Activated CD8-positive, alpha-beta memory T cell treated with anti-CD3 and anti-CD28 coated beads, Interleukin-2, amount 50 U/mL, for 24 hours (primary cell): Measurements from ENCODE around the gene SSH2.
"Not testable (repeated sequence)": the region's sequence is repeated elsewhere in the genome, so short reads cannot be mapped to it uniquely, and the experiment has no call there.

Source experiments
- DNase-seq: peaks from one replicate; pipeline ENCODE4 v3.0.0-alpha.2; 2020; ENCODE audit errors: extremely low read depth

Gene SSH2

DNA sequence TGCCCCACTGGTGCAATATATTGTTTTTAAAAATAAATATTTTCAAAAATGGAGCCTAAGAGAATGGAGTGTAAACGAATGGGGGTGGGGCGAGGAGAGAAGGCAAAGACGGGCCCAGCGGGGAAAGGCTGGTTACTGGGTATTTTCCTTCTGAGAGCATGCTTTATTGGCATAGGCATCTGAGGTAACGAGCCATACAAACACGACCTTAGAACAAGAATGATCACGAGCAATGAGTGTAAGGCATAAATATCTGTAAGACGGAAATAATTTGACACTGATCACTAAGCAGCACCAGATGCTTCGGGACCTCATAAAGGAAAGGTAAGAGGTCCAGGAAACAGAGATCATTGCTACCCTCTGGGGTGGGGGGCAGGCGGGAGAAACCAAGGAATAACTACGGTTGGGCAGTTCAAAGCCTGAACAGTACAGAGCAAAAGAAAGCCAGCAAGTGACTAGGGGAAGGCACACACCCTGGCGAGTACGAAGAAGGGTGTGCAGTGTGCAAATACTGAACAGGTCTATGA lies 959 bp downstream of the SSH2 start:
- DNase-seq = no peak

DNA sequence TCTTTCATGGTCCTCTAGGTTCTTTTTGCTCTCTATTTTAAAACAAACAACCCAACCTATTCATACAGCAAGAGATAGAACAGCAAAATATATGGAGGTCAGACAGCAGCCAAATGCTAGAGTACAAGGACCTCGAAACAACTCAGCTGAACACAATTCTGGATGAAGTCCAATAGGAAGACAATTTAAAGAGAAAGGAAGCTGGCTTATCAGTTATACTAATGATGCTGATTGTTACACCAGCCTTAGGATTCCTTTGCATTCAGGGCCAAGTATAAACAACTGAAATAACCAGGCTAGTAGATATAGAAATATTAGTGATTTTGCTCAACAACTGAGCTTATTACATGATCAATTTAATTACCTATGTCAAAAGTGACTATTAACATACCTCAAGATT lies 2.5 kb downstream of the SSH2 start:
- DNase-seq = no peak

DNA sequence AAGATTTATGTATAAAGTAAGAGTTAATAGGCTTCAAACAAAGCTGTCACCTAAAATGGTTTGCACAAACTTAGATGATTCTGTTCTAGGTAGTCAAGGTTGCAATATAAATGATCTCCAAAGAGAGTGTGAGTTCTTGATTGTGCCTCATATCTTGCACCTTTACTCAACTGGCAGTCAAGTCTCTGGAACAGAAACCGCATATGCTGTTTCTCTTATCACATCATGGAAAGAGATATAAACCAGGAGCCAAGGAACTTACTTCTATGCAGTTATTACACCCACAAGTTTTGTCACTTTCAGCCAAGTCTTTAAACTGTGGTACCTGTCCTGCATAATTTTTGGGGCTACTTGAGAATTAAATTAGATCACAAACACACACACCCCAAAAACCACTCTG lies 5.2 kb downstream of the SSH2 start:
- no peak for DNase-seq

DNA sequence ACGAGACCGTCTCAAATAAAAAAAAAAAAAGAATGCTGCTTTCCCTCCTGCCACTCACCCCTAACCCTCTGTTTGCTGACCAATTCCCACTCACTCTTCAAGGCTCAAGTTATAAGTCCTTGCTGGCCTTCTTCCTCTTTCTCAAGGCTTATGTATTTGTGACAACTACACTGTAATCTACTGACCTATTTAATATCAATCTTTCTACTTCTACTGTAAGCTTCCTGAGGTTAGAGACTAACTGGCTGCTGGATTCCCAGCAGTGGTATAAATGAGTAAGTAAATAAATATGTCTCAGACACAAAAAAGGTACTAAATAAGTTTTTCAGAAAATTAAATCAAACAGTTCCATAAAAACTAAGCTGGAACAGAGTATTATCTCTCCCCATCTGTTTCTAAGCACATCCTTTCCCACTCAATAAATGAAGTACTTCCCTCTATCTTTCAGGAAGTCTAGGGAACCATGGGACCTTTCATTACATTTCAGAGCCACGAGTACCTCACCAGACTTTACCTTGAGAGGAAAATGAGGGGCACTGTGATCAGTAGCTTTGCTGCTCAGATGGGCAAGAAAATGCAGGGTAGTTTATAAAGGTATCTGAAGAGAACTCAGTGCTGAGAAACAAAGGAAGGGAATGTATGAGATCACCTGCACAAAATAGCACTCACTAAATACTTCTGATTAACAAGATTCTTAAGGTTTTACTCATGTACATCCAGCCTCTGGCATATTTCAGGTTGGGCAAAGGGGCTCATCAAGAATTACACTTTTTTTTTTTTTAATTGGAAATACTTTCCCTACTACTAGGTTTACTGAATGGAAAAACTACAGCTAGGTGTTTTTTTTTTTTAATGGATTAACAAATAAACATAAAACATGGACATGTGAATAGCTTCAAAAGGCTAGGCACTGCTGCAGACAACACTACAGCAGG lies 10.8 kb downstream of the SSH2 start:
- DNase-seq = no peak

DNA sequence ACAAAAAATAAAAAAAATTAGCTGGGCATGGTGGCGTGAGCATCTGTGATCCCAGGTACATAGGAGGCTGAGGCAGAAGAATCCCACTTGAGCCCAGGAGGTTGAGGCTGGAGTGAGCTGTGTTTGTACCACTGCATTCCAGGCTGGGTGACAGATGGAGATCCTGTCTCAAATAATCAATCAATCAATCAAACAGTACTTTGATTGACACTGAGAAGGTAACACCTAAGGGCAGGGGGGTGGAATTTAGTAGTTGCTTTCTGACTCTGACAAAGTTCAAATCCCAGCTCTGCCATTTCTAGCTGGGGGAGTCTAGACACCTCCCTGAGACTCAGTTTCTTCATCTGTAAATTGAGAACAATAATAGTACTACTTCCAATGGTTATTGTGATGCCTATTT lies 12.0 kb downstream of the SSH2 start:
- DNase-seq = no peak

DNA sequence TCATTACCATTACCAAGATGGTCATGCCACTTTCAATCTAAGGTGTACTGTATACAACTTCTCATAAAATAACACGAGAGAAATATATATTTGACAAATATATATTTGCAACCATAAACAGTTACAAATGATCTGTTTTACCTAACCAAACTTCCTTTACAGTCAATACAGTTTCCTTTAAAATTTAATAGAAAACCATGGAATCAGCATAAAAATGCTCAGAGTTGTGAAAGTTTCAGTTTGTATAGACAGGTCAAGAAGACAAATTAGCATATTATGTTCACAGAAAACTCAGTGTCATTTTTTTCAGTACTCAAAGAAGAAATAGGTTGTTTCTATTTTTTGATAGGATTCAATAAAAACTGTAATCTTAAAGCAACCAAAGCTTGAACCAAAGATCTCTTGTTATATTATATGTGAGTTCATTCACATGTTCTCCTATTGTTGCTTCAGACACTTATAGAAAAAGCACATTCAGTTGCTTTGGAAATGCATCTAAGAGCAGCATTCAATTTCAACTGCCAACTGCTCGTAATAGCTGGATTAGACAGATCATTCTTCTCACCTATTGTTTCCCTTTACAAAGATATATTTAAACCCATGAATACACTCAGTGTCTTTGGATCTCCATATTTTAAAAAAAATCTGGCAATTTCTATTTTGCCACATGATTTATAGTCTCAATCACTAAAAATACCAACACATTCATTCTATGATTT lies 15.1 kb downstream of the SSH2 start:
- DNase-seq = no peak

DNA sequence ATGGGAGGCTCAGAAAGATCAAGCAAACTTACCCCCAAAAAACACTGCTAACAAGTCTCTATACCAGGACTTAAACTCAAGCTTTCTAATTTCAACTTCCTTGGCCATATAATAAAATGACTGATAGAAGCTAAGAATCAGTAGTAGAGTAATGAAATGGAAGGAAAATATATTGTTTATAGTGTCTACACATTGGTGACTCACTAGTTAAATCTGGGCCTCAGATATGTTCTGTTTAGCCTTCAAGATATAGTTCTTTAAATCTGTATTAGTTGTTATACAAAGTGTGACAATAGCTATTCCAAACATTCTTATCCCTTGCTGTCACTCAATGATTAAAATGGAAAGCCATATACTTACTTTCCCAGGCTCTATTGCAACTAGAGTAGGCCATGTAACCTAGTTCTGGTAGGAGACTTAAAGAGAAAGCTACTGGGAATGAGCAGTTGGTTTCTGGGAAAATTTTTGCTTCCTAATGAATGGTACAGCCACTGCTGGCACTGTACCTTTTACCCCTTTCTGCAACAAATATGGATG lies 18.3 kb downstream of the SSH2 start:
- DNase-seq = no peak

DNA sequence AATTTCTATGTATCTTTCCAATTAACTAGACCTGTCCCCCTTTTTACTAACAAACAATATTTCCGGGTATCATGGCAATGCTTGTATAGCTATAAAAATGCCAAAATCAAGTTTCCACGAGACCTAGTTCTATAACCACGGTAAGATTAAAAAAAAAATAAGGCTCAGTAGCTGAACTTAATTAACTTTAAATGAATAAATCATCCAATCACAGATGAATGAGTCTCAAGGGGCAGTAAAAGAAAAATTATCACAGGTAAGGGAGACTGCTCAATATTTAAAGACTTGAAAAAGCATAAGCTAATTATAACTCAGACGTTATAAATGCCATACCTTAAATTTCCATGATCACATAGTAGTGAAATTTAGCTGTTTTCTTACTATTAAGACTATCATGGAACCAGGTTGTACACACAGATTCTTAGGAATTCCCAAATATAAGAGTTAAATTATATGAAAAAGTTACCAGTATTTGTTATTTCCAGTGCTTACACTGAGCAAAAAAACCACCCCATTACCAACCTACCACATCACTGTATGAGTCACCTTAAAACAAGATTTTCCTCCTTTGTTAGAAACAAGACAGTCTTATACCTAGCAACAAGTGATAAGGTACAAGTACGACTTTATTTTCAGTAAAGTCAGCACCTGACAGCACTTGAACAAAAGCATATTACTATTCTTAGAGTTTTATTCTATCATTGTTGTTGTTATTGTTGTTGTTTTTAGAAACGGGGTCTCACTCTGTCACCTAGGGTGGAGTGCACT lies 20.6 kb downstream of the SSH2 start:
- no peak for DNase-seq

DNA sequence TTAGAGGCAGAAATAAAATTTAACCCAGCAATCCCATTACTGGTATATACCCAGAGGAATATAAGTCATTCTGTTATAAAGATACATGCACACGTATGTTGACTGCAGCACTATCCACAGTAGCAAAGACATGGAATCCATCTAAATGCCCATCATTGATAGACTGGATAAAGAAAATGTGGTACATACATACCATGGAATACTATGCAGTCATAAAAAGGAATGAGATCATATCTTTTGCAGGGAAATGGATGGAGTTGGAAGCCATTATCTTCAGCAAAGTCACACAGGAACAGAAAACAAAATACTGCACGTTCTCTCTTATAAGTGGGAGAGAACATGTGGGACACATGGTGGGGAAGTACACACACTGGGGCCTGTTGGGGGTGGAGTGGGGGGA lies 23.1 kb downstream of the SSH2 start:
- DNase-seq = no peak

DNA sequence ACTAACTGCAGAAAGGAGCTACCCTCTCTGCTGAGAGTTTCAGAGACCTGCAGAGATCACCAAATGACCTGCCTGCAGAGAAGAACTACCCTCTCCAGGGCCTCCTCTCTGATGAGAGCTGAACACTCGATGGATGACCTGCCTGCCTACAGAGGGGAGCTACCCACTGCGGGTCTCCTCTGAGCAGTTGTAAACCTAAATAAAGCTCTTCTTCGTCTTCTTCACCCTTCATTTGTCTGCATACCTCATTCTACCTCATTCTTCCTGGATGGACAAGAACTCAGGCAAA lies 24.2 kb downstream of the SSH2 start:
- no peak for DNase-seq

DNA sequence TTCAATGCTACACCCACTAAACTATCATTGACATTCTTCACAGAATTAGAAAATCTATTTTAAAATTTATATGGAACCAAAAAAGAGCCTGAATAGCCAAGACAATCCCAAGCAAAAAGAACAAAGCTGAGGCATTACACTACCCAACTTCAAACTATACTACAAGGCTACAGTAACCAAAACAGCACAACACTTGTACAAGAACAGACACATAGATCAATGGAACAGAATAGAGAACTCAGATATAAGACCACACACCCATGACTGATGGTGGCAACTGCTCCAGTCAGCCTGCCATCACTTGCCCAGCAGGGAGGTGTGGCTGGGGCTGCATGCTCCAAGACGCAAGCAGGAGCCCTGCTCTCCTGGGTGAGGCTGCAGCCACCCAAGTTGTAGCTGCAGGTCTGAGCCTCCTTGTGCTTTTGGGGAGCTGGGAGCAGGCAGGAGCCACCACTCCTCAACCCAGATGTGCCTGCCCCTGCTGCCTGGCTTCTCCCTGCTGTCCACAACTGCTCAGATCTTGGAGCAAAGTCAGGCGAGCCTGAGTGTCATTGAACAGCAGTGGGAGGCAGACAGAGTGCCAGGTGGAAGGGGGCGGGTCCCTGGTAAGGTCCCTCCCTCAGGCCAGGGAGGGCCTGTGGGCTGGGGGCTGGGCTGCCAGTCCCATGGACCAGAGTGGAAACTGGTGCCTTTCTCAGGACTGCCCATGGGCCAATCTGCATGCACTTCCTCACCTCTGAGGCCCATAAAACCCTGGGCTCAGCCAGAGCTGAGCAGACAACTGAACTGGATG lies 24.7 kb downstream of the SSH2 start:
- no peak for DNase-seq

DNA sequence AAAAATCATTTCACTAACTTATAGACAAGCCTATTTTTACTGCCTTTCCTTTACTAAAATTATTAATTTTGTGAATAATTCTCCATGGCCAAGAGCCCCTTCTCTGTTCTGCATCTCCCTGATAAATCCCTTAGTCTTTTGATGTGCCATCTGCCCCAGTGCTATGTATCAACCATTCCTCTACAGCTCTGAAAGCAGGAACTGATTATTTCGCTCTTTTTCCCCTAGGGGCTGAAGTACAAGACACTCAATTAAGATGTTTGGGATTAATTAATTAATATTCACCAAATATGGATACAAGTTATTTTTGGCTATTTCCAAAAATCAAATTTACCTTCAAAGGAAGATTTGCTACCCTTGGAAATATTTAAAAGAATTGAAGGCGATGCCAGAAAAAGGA lies 26.6 kb downstream of the SSH2 start:
- DNase-seq = no peak

DNA sequence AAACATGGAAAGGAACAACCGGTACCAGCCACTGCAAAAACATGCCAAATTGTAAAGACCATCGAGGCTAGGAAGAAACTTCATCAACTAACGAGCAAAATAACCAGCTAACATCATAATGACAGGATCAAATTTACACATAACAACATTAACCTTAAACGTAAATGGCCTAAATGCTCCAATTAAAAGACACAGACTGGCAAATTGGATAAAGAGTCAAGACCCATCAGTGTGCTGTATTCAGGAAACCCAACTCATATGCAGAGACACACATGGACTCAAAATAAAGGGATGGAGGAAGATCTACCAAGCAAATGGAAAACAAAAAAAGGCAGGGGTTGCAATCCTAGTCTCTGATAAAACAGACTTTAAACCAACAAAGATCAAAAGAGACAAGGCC lies 32.9 kb downstream of the SSH2 start:
- not testable (repeated sequence) for DNase-seq

DNA sequence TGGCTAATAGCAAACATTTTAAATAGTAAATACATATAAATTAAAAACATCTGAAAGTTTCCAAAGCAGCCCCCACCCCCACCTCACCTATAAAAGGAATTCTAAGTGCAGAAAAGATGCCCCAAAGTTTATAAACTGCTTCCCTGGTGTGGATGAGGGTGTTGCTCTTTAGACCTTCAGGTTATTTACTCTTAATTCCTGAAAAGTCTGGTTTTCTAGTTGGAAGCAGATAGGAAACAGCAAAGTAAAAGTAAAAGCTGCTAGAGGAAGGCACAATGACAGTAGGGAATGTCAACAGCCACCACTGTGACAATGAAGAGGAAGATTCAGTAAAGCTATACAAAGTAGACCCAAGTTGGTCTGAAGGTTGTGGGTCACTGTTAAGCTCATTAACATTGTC lies 37.8 kb downstream of the SSH2 start:
- no peak for DNase-seq

DNA sequence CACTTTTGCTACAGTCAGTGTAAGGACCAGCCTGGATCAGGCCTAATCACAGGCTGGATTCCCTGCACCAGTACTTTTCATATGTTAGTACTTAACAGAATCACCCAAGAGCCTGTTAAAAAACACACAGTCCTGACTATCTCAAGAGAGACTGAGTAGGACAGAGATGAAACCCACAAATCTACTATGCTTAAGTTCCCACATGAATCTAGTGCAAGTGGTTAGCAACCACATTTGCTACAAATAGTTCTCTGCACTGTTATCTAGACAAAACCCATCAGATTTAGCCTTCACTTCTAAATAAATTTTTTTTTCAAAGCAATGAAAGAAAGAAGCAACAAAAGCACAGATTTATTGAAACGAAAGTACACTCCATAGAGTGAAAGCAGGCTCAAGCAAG lies 38.9 kb downstream of the SSH2 start:
- DNase-seq = no peak

DNA sequence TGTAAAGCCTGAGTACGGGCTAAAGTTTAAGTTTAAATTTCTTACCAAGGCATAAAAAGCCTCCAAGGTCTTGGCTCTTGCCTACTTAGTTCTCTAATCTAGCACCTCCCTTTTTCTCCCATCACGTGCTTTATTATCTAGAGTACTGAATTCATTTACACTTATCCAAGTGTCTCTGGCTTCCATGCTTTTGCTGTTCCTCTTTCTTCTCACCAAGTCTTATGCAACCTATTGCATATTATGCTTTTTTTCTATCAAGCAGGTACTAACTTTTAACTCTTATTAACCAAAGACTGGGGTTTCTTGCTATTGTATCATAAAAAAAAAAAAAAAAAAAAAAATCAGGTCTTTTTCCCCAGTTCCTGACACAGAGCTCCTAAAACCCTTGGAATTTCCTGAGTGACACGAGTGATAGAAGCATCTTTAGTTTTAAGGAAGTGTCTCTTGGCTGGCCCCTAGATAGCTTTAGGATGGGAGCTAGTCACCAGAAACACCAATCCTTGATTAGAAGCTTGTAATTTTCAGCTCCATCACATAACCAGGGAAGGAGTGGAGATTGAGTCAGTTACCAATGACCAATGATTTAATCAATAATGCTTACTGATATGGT lies 44.9 kb downstream of the SSH2 start:
- no peak for DNase-seq

DNA sequence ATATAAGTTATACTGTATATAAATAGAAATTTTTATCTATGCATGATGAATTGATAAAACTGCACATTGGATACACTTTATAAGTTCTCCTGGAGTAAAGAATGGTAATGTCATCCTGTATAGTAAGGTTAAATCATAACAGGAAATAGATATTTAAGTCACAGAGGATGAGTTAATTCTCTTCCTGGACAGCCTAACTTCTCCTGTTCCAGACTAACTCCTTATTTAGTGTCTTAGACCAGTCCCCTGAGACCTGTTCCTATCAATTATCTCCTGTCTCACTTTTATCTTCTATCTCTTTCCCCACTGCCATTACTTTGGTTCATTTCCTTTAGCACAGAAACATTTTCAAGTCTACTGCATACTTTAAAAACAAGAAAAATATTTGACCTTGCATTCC lies 46.5 kb downstream of the SSH2 start:
- no peak for DNase-seq

DNA sequence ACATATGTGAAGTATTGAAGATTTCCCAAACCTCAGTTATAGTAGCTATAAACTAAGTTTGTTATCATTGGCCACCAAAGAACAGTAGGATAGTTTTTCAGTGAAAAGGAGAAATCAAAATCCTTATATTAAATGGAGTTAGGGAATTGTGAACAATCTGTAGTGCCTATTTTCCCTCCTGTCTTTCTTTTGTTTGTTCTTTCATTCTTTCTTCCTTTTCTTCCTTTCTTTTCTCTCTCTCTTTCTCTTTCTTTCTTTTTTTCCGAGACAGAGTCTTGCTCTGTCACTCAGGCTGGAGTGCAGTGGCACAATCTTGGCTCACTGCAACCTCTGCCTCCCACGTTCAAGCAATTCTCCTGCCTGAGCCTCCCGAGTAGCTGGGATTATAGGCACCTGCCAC lies 48.8 kb downstream of the SSH2 start:
- no peak for DNase-seq

DNA sequence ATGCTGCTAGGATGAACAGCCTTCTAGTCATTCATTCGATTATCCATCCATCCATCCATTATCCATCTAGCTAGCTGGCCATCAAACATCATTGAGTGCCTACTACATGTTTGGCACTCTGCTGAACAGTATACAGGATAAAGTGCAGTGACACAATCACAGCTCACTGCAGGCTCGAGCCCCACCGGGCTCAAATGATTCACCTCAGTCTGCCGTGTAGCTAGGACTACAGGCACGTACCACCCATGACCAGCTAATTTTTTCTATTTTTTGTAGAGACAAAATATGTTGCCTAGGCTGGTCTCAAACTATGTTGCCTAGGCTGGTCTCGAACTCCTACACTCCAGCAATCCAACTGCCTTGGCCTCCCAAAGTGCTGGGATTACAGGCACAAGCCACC lies 50.0 kb downstream of the SSH2 start:
- DNase-seq = no peak

DNA sequence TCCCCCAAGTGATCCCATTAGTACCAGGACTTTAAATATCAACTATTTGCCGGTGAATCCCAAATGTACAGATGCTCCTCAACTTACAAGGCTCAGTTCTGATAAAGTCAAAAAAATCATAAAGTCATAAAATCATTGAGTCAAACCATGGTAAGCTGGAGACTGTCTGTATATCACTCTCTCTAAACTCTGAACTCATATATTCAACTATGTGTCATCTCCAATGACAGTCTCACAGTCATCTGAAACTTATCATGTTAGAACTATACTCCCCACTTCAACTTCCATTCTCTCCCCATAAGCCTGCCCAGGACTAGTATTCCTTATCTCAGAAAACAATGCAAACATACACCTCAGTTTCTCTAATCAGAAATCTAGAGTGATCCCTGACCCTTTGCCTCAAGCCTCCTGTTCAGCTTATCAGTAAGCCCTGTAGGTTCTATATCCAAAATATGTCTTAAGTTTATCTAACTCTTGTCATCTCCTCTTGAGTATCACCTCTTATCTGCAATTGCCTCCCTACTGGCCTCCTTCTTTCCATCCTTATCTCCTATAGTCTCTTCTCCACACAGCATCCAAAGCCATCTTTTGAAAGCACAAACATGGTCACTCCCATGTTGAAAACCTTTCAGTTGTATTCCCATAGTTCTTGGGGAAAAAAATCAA lies 55.0 kb downstream of the SSH2 start:
- no peak for DNase-seq
